H9 (cell line): ENCODE measurements around the gene MDGA2. TPM values are rescaled to one million over a fixed set of nuclear protein-coding genes. Genes with fewer than 3 reads are reported as not detected.
A peak's percentile ranks its signal among the peaks of the same experiment; 100 is the strongest.

ENCODE experiments used
- DNase-seq: peaks from one replicate; pipeline ENCODE4 v3.0.0-alpha.2; 2017
- H2AFZ ChIP-seq: one replicate; pipeline ENCODE4 v1.6.1; 2013; ENCODE audit warnings: mild to moderate bottlenecking, low read length, control low read depth, moderate library complexity
- H2AK5ac ChIP-seq: 2 replicates; pipeline ENCODE4 v1.6.1; 2013; ENCODE audit warnings: low read length, control low read depth, mixed read lengths; ENCODE audit not compliant: insufficient read length
- H2BK120ac ChIP-seq: one replicate; pipeline ENCODE4 v1.6.1; 2013; ENCODE audit warnings: low read depth, mild to moderate bottlenecking, low read length, control low read depth, inconsistent platforms; ENCODE audit not compliant: poor library complexity, severe bottlenecking
- H2BK12ac ChIP-seq: 2 replicates; pipeline ENCODE4 v1.6.1; 2013; ENCODE audit warnings: low read length, control low read depth, mixed read lengths, low read depth; ENCODE audit not compliant: insufficient read length
- H2BK15ac ChIP-seq: 2 replicates; pipeline ENCODE4 v1.6.1; 2013; ENCODE audit warnings: low read depth, low read length, control low read depth
- H2BK20ac ChIP-seq: one replicate; pipeline ENCODE4 v1.6.1; 2013; ENCODE audit warnings: low read depth, mild to moderate bottlenecking, low read length, control low read depth, inconsistent platforms; ENCODE audit not compliant: poor library complexity, severe bottlenecking
- H2BK5ac ChIP-seq: 2 replicates; pipeline ENCODE4 v1.6.1; 2013; ENCODE audit warnings: low read length, control low read depth, mixed read lengths; ENCODE audit not compliant: insufficient read length
- H3K14ac ChIP-seq: 2 replicates; pipeline ENCODE4 v1.6.1; 2013; ENCODE audit warnings: low read length, control low read depth; ENCODE audit not compliant: insufficient read depth
- H3K18ac ChIP-seq: 2 replicates; pipeline ENCODE4 v1.6.1; 2013; ENCODE audit warnings: low read depth, mild to moderate bottlenecking, mixed read lengths, low read length, control low read depth; ENCODE audit not compliant: insufficient read length
- H3K23ac ChIP-seq: 2 replicates; pipeline ENCODE4 v1.6.1; 2013; ENCODE audit warnings: low read length, control low read depth, mixed read lengths, low read depth; ENCODE audit not compliant: insufficient read length
- H3K23me2 ChIP-seq: 2 replicates; pipeline ENCODE4 v1.6.1; 2013; ENCODE audit warnings: low read depth, mild to moderate bottlenecking, mixed read lengths, low read length, control low read depth; ENCODE audit not compliant: insufficient read length, poor library complexity, severe bottlenecking
- H3K27ac ChIP-seq: 2 replicates; pipeline ENCODE4 v1.5.1; 2013; ENCODE audit warnings: low read length, control low read depth, mixed read lengths, low read depth; ENCODE audit not compliant: insufficient read length
- H3K27me3 ChIP-seq: 2 replicates; pipeline ENCODE4 v1.6.1; 2013; ENCODE audit warnings: low read length, control low read depth, inconsistent platforms; ENCODE audit not compliant: insufficient read depth
- H3K4ac ChIP-seq: 2 replicates; pipeline ENCODE4 v1.6.1; 2013; ENCODE audit warnings: low read depth, mild to moderate bottlenecking, control low read depth, inconsistent platforms, low read length, moderate library complexity
- H3K4me1 ChIP-seq: 2 replicates; pipeline ENCODE4 v1.6.1; 2013; ENCODE audit warnings: low read length, control low read depth, inconsistent platforms; ENCODE audit not compliant: insufficient read depth
- H3K4me2 ChIP-seq: 2 replicates; pipeline ENCODE4 v1.6.1; 2013; ENCODE audit warnings: low read length, control low read depth, mixed read lengths; ENCODE audit not compliant: insufficient read length, insufficient read depth
- H3K56ac ChIP-seq: 2 replicates; pipeline ENCODE4 v1.6.1; 2013; ENCODE audit warnings: low read depth, mild to moderate bottlenecking, mixed read lengths, low read length, control low read depth; ENCODE audit not compliant: insufficient read length
- H3K79me1 ChIP-seq: 2 replicates; pipeline ENCODE4 v1.6.1; 2013; ENCODE audit warnings: low read depth, mild to moderate bottlenecking, moderate library complexity, low read length, control low read depth, inconsistent platforms; ENCODE audit not compliant: insufficient read depth, poor library complexity, severe bottlenecking
- H3K79me2 ChIP-seq: 2 replicates; pipeline ENCODE4 v1.6.1; 2013; ENCODE audit warnings: low read length, control low read depth, inconsistent platforms; ENCODE audit not compliant: insufficient read depth
- H3K9ac ChIP-seq: 2 replicates; pipeline ENCODE4 v1.6.1; 2013; ENCODE audit warnings: low read length, control low read depth, mixed read lengths; ENCODE audit not compliant: insufficient read length; ENCODE audit errors: extremely low read depth
- H3K9me3 ChIP-seq: one replicate; pipeline ENCODE4 v1.6.1; 2013; ENCODE audit warnings: low read depth, low read length, inconsistent platforms; ENCODE audit not compliant: control insufficient read depth
- H3T11ph ChIP-seq: one replicate; pipeline ENCODE4 v1.6.1; 2013; ENCODE audit warnings: mild to moderate bottlenecking, low read length, control low read depth, inconsistent platforms
- H4K20me1 ChIP-seq: one replicate; pipeline ENCODE4 v1.6.1; 2013; ENCODE audit not compliant: control insufficient read depth, insufficient read length, insufficient read depth
- H4K5ac ChIP-seq: 2 replicates; pipeline ENCODE4 v1.6.1; 2013; ENCODE audit warnings: low read depth, mild to moderate bottlenecking, mixed read lengths, low read length, control low read depth; ENCODE audit not compliant: insufficient read length
- H4K8ac ChIP-seq: replicated peaks from 2 replicates; pipeline ENCODE4 v1.6.1; 2013; ENCODE audit warnings: low read length, control low read depth, mixed read lengths, low read depth; ENCODE audit not compliant: insufficient read length
- H4K91ac ChIP-seq: 2 replicates; pipeline ENCODE4 v1.6.1; 2013; ENCODE audit warnings: low read depth, mild to moderate bottlenecking, moderate library complexity, mixed read lengths, low read length, control low read depth; ENCODE audit not compliant: insufficient read length
- H3K27ac Mint-ChIP-seq, 3 experiments: 2 replicates in 2 of 3; 3 replicates in 1 of 3; pipeline ENCODE4 v1.8.0; 2020 to 2021; ENCODE audit warnings: mixed read lengths in 3 of 3, mild to moderate bottlenecking in 1 of 3, moderate library complexity in 1 of 3
- H3K27me3 Mint-ChIP-seq: 2 replicates; pipeline ENCODE4 v1.8.0; 2021; ENCODE audit warnings: low read depth, mild to moderate bottlenecking, moderate library complexity, mixed read lengths
- H3K36me3 Mint-ChIP-seq, 3 experiments: 2 replicates in 2 of 3; 3 replicates in 1 of 3; pipeline ENCODE4 v1.8.0; 2020 to 2021; ENCODE audit warnings: low read depth in 3 of 3, mixed read lengths in 3 of 3; ENCODE audit not compliant: insufficient read depth in 1 of 3
- H3K4me1 Mint-ChIP-seq, 2 experiments: 2 replicates each; pipeline ENCODE4 v1.8.0; 2020; ENCODE audit warnings: mixed read lengths in 2 of 2
- H3K4me3 Mint-ChIP-seq, 2 experiments: 2 replicates in 1 of 2; 3 replicates in 1 of 2; pipeline ENCODE4 v1.8.0; 2020 to 2021; ENCODE audit warnings: mild to moderate bottlenecking in 2 of 2, mixed read lengths in 2 of 2, moderate library complexity in 1 of 2
- H3K9me3 Mint-ChIP-seq, 2 experiments: 2 replicates in 1 of 2; 3 replicates in 1 of 2; pipeline ENCODE4 v1.8.0; 2020; ENCODE audit warnings: mild to moderate bottlenecking in 2 of 2, mixed read lengths in 2 of 2, moderate library complexity in 1 of 2
- WGBS: extraction: QIAGEN DNeasy Blood & Tissue Kit; methylation state at CpG from one replicate; pipeline ENCODE4 v1.1.7; 2013; ENCODE audit warnings: missing lambda C conversion rate, low lambda C conversion rate, mixed read lengths; ENCODE audit not compliant: insufficient read length; ENCODE audit errors: extremely low coverage; 5-methylcytosine and 5-hydroxymethylcytosine counted together
- total RNA-seq: library from RNA; stranded (reverse); gene quantifications from 2 replicates; pipeline ENCODE4 v1.2.1, GENCODE V29; 2021
- TF ChIP-seq, protein P1 (sequence below): fragments of 200-600 bp; sonication (generic); conservative IDR thresholded peaks from 3 replicates; pipeline ENCODE4 v1.8.0; 2021; ENCODE audit warnings: antibody characterized with exemption, mild to moderate bottlenecking

MDGA2 gene
- total RNA-seq, 1 experiment from 2014 or later, result 1.9 TPM

DNA sequence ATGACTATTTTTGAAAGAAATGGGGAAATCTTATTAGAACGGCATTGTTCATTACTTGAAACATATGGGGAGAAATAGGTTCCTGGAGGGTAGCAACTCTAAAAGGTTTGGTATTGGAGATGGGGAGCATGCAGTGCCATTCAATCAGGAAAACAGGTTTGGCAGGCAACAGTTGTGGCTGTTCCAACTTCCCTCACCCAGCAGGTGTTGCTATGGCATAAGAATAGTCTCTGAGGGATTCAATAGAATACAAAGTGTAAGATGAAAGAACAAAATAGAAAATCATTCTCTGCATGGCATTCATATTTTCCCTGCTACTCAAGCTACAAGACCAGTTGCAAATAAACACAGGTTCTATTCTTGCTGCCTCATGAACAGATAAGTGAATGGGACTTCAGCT, 630.6 kb downstream of the MDGA2 start:
- DNase-seq, result peak; percentile 70
- Histone ChIP-seq H3K27ac (no peak overlapping the region), H2BK15ac (no peak overlapping the region), H3K4me2 (peak overlapping the region; percentile 44), H3K18ac (no peak overlapping the region), H2BK12ac (no peak overlapping the region), H2AK5ac (no peak overlapping the region), H4K5ac (no peak overlapping the region), H4K91ac (no peak overlapping the region), H2BK120ac (no peak overlapping the region), H3K79me2 (no peaks in the 10 kb centered on the region), H3K56ac (no peak overlapping the region), H3K27me3 (no peaks in the 10 kb centered on the region), H3K4me1 (no peaks in the 10 kb centered on the region; the same call in 1 of the 2 replicates), H3K23ac (no peak overlapping the region), H4K20me1 (no peaks in the 10 kb centered on the region), H3K4ac (no peak overlapping the region), H2BK20ac (no peak overlapping the region), H3K14ac (no peak overlapping the region), H4K8ac (no peak overlapping the region), H3K79me1 (no peaks in the 10 kb centered on the region), H2BK5ac (no peak overlapping the region), H3T11ph (no peak overlapping the region), H3K9me3 (no peaks in the 10 kb centered on the region), H2AFZ (no peak overlapping the region), H3K9ac (no peak overlapping the region), H3K23me2 (no peaks in the 10 kb centered on the region)
- H3K27me3 Mint-ChIP-seq, result no peaks in the 10 kb centered on the region
- no peaks in the 10 kb centered on the region; a peak in 1 of 7 replicates for H3K36me3 Mint-ChIP-seq
- peak overlapping the region in 2 of 3 experiments; percentile 2 to 39; a peak in 1 of 7 replicates for H3K27ac Mint-ChIP-seq
- H3K4me3 Mint-ChIP-seq, result no peak overlapping the region
- H3K9me3 Mint-ChIP-seq, result no peaks in the 10 kb centered on the region
- WGBS, result no CpG with 5 or more reads among the region's 1 CpG
- H3K4me1 Mint-ChIP-seq, result peaks cover 12 to 15% of the 10 kb centered on the region in 2 experiments
- TF ChIP-seq, protein P1, sequence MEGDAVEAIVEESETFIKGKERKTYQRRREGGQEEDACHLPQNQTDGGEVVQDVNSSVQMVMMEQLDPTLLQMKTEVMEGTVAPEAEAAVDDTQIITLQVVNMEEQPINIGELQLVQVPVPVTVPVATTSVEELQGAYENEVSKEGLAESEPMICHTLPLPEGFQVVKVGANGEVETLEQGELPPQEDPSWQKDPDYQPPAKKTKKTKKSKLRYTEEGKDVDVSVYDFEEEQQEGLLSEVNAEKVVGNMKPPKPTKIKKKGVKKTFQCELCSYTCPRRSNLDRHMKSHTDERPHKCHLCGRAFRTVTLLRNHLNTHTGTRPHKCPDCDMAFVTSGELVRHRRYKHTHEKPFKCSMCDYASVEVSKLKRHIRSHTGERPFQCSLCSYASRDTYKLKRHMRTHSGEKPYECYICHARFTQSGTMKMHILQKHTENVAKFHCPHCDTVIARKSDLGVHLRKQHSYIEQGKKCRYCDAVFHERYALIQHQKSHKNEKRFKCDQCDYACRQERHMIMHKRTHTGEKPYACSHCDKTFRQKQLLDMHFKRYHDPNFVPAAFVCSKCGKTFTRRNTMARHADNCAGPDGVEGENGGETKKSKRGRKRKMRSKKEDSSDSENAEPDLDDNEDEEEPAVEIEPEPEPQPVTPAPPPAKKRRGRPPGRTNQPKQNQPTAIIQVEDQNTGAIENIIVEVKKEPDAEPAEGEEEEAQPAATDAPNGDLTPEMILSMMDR, result peak; percentile 60; the same call in 2 of the 3 replicates
